Thyroid gland (tissue), 4 donors: ENCODE data around the gene ATG9A. TPM values are rescaled to one million over a fixed set of nuclear protein-coding genes. Genes with fewer than 3 reads are reported as not detected.

Experiments
- DNase-seq, 2 donors: peaks; one replicate each; pipeline ENCODE4 v3.0.0-alpha.2; 2019
- H3K27ac ChIP-seq, 3 donors: fragments of 200-600 bp; sonication (generic); 1 replicate in 2 of 3; 2 replicates in 1 of 3; pipeline ENCODE4 v1.5.1; 2016 to 2019; ENCODE audit warnings: mild to moderate bottlenecking in 1 of 3, moderate library complexity in 1 of 3
- H3K27me3 ChIP-seq: fragments of 200-600 bp; sonication (generic); one replicate; pipeline ENCODE4 v1.5.1; 2019
- H3K36me3 ChIP-seq, 2 donors: fragments of 200-600 bp; sonication (generic); one replicate each; pipeline ENCODE4 v1.5.1; 2016 to 2019
- H3K4me1 ChIP-seq, 2 donors: fragments of 200-600 bp; sonication (generic); one replicate each; pipeline ENCODE4 v1.5.1; 2017 to 2019
- H3K4me3 ChIP-seq, 3 donors: fragments of 200-600 bp; sonication (generic); replicated peaks in 1 of 3; 1 replicate in 2 of 3; 2 replicates in 1 of 3; pipeline ENCODE4 v1.5.1; 2016; ENCODE audit warnings: mild to moderate bottlenecking in 1 of 3
- H3K9me3 ChIP-seq: fragments of 200-600 bp; sonication (generic); one replicate; pipeline ENCODE4 v1.5.1; 2017
- CTCF ChIP-seq, 6 experiments: fragments of 200-600 bp in 3 of 6; fragments of 450-650 bp in 3 of 6; sonication (generic) in 3 of 6; IDR thresholded peaks; one replicate each; pipeline ENCODE4 v1.5.1; 2016 to 2019; ENCODE audit warnings: antibody characterized with exemption in 6 of 6, mild to moderate bottlenecking in 2 of 6, inconsistent platforms in 1 of 6, moderate library complexity in 1 of 6
- POLR2A ChIP-seq, 2 donors: fragments of 450-650 bp; IDR thresholded peaks; one replicate each; pipeline ENCODE4 v1.6.1; 2017; ENCODE audit warnings: antibody characterized with exemption in 2 of 2, mild to moderate bottlenecking in 2 of 2, moderate library complexity in 1 of 2
- WGBS, 2 donors: methylation state at CpG; one replicate each; pipeline ENCODE4 v1.1.5; 2017; 5-methylcytosine and 5-hydroxymethylcytosine counted together
- intact Hi-C: fragments of 100-400 bp; cut with DNase I; formaldehyde crosslinking; loops from one replicate; pipeline ENCODE4 v1.15.1; 2023
- total RNA-seq, 4 donors: library from RNA; depleted of rRNA; stranded (reverse); fragments of >200 nt; gene quantifications; one replicate each; pipeline ENCODE4 v1.2.3, GENCODE V29; 2016

Gene ATG9A
- total RNA-seq, 4 donors from 2014 or later, result 48.8 to 59.3 (median 54.6) TPM

- intact Hi-C loops, result no loop called here
- DNase-seq, result no peak
- H3K27me3 ChIP-seq, result no peaks in the 10 kb centered on the region
- no peak for TF ChIP-seq CTCF (IDR thresholded peaks at IDR 0.05)
- no peak for TF ChIP-seq POLR2A (IDR thresholded peaks at IDR 0.05)
- WGBS, 2 donors, result 88 to 89% methylated on average over 6 of the region's 6 CpGs
- H3K4me3 ChIP-seq, result no peak overlapping the region
- H3K36me3 ChIP-seq, result peaks cover 27 to 40% of the 10 kb centered on the region in 2 donors
- peaks cover 22 to 23% of the 10 kb centered on the region in 2 donors for H3K4me1 ChIP-seq
- peak overlapping the region in 1 of 3 donors; percentile 97 for H3K27ac ChIP-seq
- no peaks in the 10 kb centered on the region for H3K9me3 ChIP-seq
These were observed 12.9 kb downstream of the ATG9A start for GRCh38 chr2:219216535-219216915.

- H3K27ac ChIP-seq, result peak overlapping the region in 1 of 3 donors; percentile 97
- H3K9me3 ChIP-seq, result no peaks in the 10 kb centered on the region
- TF ChIP-seq CTCF (IDR thresholded peaks at IDR 0.05) (no peak), POLR2A (IDR thresholded peaks at IDR 0.05) (no peak)
- WGBS, 2 donors, result 92 to 94% methylated on average over 27 of the region's 27 CpGs
- H3K27me3 ChIP-seq, result no peaks in the 10 kb centered on the region
- no peak for DNase-seq
- peaks cover 21 to 35% of the 10 kb centered on the region in 2 donors for H3K36me3 ChIP-seq
- intact Hi-C loops, result no loop called here
- peaks cover 22 to 23% of the 10 kb centered on the region in 2 donors for H3K4me1 ChIP-seq
- no peak overlapping the region for H3K4me3 ChIP-seq
These were observed 13.4 kb downstream of the ATG9A start for GRCh38 chr2:219215871-219216534.

- Histone ChIP-seq H3K4me3 (no peak overlapping the region), H3K9me3 (no peaks in the 10 kb centered on the region), H3K36me3 (peaks cover 25 to 42% of the 10 kb centered on the region in 2 donors), H3K27ac (no peak overlapping the region), H3K27me3 (no peaks in the 10 kb centered on the region), H3K4me1 (peaks cover 21 to 23% of the 10 kb centered on the region in 2 donors)
- WGBS, 2 donors, result 94 to 97% methylated on average over 6 of the region's 6 CpGs
- no peak for TF ChIP-seq CTCF (IDR thresholded peaks at IDR 0.05)
- TF ChIP-seq POLR2A (IDR thresholded peaks at IDR 0.05), result no peak
- no peak for DNase-seq
- intact Hi-C loops, result loop anchor here (5.0 kb wide), 1 partner anchor 37 kb away; the partner anchor contains the start of genes CNPPD1 and RETREG2
These were observed 14.7 kb downstream of the ATG9A start for GRCh38 chr2:219214786-219215185.

GRCh38 chr2:219214141-219214540 lies 15.3 kb downstream of the ATG9A start:
- H3K36me3 ChIP-seq, result peaks cover 27 to 49% of the 10 kb centered on the region in 2 donors
- no peaks in the 10 kb centered on the region for H3K27me3 ChIP-seq
- no peak overlapping the region for H3K4me3 ChIP-seq
- no peaks in the 10 kb centered on the region for H3K9me3 ChIP-seq
- no peak for TF ChIP-seq CTCF (IDR thresholded peaks at IDR 0.05)
- no peak for TF ChIP-seq POLR2A (IDR thresholded peaks at IDR 0.05)
- peaks cover 17% of the 10 kb centered on the region in 2 donors for H3K4me1 ChIP-seq
- no peak for DNase-seq
- intact Hi-C loops, result loop anchor here (5.0 kb wide), 1 partner anchor 37 kb away; the partner anchor contains the start of genes CNPPD1 and RETREG2
- H3K27ac ChIP-seq, result peak overlapping the region in 1 of 3 donors; percentile 0
- WGBS, 2 donors, result 95 to 97% methylated on average over 15 of the region's 15 CpGs

GRCh38 chr2:219213486-219214071 lies 15.9 kb downstream of the ATG9A start:
- H3K9me3 ChIP-seq, result no peaks in the 10 kb centered on the region
- no peaks in the 10 kb centered on the region for H3K27me3 ChIP-seq
- DNase-seq, result no peak
- H3K27ac ChIP-seq, result peak overlapping the region in 1 of 3 donors; percentile 0
- no peak for TF ChIP-seq POLR2A (IDR thresholded peaks at IDR 0.05)
- no peak for TF ChIP-seq CTCF (IDR thresholded peaks at IDR 0.05)
- intact Hi-C loops, result loop anchor here (5.0 kb wide), 1 partner anchor 36 kb away; the partner anchor contains the start of genes CNPPD1 and RETREG2
- peaks cover 27 to 54% of the 10 kb centered on the region in 2 donors for H3K36me3 ChIP-seq
- WGBS, 2 donors, result 93 to 96% methylated on average over 7 to 10 of the region's 10 CpGs
- peaks cover 19 to 21% of the 10 kb centered on the region in 2 donors for H3K4me1 ChIP-seq
- H3K4me3 ChIP-seq, result no peak overlapping the region
